Activated CD4-positive, CD25-positive, alpha-beta regulatory T cell treated with anti-CD3 and anti-CD28 coated beads, Interleukin-2, amount 50 U/mL, for 72 hours (primary cell): ENCODE measurements around the gene TTLL8.

Source experiments
- DNase-seq: peaks from one replicate; pipeline ENCODE4 v3.0.0; 2021

TTLL8 gene

DNA sequence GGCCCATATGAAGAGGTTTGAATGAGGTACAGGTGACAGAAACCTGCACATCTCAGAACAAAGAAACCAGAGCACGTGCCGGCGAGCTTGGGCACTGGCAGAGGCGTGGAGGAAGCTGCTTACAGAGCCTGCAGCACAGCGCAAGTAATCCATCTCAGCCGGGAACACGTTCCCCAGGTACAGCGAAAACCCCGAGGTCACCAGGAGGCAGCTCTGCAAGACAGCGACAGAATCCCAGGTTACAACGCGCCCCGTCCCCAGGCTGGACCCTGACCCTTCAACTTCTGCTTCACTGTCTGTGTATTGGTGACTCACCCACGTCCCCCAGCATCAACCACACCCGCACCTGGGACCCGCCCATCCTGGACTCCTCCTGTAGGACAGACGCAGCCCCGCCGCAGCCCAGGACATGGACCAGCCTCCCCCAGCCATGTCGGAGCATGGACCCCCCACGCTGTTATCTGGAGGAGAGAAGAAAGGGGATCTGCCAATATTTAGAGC is 24.9 kb upstream of the TTLL8 start:
- no peak for DNase-seq

DNA sequence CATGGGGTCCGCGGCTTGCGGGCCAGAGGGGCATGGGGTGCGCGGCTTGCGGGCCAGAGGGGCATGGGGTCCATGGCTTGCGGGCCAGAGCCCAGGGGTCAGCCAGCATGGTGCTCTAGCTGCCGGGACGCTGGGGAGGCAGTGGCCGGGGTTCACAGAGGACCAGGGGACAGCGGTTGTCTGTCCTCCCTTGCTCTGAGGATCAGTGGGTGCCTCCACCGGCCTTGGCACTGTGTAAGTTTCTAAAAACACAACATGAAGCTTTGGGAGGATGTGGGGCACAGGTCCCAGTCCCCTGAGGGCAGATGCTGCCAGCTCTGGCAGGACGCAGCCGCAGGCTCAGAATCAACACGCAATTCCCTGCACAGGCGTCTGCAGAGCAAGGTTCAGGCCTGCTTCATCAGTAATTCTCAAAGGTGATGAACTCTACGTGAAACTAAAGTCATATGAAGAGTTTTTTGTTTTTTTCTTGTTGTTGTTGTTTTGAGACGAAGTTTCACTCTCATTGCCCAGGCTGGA is 24.2 kb upstream of the TTLL8 start:
- DNase-seq, result no peak

DNA sequence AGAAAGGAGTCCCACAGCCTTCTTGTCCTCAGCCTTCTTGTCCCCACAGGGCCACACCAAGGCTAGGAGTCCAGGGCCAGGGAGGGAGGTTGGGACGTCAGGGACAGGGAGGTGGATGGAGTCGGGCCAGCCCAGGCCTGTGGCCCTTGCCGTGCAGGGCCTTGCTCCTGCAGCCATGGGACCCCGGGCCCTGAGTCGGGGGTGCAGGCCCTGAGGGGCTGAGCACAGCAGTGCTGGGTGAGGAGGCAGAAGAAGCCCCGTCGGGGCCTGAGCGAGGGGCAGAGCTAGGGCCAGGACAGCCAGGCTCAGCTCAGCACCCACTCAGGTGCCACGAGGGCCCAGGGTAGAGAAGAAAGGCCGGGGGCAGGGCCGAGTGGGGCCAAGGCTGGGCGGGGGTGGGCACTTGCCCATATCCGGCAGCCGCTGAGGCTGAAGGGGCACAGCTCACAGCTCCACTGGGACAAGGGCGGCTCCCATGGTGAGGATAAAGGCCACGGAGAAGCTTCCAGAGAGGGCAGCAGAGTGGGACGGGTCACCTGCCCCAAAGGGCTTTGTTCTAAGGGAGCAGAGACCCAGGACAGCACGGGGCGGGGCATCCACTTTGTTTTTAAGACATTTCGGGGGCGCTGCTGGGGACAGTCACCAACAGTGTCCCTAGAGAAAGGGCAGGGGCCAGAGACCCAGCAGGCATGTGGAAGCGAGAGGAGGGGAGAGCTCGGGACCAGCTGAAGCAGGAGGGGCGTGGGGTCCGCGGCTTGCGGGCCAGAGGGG is 23.5 kb upstream of the TTLL8 start:
- no peak for DNase-seq

DNA sequence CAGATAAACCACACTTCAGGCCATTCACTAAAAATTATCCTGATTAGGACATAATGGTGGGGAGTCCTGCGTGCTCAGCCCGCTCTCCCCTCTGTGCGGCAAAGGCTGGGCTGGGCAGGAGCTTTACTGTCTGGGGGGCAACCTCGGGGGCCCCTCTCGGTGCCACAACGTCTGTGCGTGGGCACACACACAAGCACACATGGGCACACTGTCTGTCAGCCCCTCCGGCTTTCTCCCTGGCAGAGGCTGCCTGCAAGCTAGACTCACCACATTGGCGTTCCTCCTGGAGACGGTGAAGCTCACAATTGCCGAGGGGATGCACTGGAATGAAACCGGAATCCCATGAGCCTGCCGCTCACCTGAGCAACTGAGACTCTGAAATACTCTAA is 22.0 kb upstream of the TTLL8 start:
- no peak for DNase-seq

DNA sequence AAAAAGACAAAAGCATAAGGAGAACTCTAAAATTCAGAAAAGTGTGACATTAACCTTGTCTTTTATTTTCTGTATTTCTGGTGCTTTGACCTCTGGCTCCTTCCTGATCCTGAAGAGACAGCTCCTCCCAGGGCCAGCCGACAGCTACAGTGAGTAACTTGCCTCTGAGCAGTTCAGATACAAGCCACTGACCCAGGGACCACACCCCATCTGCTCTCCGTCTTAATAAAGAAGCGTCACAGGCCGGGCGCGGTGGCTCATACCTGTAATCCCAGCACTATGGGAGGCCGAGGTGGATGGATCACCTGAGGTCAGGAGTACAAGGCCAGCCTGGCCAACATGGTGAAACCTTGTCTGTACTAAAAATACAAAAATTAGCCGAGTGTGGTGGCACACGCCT is 20.7 kb upstream of the TTLL8 start:
- no peak for DNase-seq

DNA sequence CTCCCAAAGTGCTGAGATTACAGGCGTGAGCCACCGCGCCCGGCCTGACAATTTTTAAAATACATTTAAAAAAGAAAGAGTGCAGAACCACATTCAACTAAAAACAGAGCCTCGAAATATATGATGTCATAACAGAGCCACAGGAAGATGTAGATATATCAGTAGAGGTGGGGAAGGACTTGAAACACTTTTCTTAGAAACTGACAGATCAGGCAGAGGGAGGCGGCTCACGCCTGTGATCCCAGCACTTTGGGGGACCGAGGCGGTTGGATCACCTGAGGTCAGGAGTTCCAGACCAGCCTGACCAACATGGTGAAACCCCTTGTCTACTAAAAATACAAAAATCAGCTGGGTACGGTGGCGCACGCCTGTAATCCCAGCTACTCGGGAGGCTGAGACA is 20.1 kb upstream of the TTLL8 start:
- DNase-seq, result no peak

DNA sequence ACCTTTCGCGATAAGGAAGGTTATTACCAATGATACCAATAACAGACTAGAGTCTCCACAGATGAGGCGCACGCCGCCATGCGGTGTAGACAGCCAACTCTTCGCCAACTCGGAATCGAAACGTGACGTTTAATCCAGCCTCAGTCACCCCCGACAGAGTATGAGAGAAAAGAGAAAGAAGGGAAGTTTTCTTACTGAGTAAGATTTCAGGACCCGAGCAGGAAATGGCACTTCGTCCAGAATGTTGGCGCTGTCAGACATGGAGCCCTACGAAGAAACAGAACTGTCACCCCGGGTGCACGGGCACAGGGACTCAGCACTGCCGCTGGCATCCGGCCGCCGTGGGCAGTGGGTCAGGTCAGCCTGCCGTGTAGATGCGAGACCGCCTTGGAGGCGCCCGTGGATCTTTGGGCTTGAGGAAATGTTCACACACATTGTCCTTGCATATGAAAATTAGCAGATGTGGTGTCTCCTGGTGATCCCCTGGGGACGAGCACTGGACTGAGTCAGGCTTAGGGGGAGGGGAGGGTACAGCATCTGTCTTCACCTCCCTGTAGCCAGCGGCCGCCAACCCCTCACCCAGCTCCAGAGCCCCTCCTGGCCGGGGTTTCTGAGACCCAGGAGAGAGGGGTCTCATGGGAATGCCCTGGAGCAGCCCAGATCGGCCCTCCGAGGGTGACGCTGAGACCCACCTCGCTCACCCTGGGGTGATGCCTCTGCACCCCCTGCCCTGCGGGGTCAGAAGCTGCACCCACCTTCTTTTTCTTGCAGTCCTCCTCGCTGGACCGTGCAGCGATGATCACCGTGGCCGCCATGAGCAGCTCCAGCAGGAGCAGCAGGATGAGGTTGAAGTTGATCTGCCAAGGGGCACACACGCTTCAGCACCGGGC is 18.8 kb upstream of the TTLL8 start:
- DNase-seq, result no peak

DNA sequence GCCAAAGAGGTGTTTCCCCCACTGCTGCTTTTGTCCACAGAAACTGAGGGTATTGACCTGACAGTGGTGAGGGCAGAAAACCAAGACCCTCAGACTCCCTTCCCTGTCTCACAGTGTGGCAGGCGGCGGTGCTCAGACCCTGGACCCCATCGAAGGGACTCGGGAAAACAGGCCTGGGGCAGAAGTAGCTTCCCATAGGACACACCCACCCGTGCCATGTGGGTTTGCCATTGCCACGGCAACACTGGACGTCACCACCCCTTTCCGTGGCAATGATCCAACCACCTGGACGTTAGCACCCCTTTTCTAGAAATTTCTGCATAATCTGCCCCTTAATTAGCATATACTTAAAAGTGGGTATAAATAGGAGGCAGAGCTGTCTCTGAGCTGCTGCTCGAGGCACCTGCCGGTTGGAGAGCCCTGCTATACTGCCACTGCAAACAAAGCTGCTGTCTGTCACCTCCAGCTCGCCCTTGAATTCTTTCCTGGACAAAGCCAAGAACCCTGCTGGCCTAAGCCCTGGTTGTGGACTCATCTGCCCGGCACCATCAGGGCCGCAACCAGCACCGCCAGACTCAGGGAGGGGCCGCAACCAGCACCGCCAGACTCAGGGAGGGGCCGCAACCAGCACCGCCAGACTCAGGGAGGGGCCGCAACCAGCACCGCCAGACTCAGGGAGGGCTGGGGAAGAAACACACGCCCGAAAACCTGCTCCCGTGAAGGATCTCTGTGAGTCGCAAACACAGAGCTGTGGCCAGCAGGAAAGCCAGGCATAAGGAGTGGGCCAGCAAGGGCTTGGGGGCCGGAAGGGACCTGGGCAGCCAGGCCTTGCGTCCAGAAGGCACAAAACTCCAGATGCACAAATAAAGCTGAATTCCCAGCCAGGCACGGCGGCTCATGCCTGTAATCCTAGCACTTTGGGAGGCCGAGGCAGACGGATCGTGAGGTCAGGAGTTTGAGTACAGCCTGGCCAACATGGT is 16.7 kb upstream of the TTLL8 start:
- no peak for DNase-seq

DNA sequence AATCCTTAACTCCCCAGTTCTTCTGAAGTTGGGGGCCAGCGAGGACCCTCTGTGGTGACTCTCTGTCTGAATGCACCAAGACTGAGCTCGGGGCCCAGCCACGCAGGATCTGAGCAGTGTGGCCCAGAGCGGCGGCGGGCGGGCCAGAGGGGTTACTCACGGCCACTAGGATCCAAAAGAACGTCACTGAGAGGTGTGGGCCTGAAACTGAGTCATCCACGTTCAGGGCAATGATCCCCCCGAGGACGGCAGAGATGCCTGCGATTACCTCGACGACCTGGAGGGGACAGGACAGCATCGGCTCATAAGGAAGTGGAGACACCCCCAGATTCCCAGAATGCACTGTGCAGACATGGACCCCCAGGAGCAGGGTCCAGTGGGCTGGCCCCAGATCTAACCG is 16.0 kb upstream of the TTLL8 start:
- DNase-seq, result no peak

DNA sequence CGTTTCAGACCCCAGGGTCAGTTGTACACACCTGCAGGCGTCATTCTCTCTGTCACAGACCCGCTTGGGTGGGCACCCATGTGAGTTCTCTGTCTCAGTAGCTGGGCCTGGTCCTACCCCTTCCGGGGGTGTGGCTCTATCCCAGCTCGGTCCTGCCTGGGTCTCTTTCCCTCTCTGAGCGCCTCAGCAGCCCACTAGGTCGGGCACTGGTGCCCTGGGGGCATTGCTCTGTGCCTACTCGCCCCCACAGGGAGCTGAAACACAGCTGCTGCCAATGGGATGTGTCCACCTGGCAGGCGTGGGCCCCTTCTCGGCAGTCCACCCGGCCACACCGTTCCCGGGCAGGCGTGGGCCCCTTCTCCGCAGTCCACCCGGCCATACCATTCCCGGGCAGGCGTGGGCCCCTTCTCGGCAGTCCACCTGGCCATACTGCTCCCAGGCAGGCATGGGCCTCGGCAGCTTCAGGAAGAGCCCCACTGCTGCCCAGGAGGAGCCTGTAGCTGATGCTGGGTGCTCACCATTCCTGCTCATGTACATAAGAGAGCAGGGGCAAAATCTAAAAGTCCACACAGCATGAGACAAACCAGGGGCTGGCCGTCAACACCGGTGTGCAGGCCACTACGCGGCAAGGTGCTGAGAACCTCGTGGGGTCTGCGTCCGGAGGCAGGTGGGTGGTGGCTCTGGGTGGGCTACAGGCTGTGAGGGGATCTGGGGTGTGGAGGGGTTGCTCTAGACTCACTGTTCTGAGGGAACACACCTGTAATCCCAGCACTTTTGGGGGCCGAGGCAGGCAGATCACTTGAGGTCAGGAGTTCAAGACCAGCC is 14.8 kb upstream of the TTLL8 start:
- no peak for DNase-seq

DNA sequence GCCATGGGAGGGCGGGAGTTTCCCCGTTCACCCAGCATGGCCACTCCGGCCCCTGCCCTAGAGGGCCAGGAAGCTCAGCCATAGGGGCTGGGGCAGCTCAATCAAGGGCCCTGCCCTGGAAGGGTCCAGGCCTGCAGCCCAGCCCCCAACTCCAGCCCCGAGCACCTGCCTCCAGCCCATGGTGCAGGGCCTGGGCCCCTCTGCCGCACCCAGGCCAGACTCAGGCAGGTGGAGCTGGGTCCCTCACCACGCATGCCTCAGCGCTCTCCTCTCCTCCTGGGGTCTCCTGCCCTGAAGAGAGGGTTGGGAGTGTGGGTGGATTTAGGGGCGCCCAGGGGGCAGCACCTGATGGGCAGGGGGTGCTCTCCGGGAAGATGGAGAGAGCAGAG is 14.1 kb upstream of the TTLL8 start:
- no peak for DNase-seq

DNA sequence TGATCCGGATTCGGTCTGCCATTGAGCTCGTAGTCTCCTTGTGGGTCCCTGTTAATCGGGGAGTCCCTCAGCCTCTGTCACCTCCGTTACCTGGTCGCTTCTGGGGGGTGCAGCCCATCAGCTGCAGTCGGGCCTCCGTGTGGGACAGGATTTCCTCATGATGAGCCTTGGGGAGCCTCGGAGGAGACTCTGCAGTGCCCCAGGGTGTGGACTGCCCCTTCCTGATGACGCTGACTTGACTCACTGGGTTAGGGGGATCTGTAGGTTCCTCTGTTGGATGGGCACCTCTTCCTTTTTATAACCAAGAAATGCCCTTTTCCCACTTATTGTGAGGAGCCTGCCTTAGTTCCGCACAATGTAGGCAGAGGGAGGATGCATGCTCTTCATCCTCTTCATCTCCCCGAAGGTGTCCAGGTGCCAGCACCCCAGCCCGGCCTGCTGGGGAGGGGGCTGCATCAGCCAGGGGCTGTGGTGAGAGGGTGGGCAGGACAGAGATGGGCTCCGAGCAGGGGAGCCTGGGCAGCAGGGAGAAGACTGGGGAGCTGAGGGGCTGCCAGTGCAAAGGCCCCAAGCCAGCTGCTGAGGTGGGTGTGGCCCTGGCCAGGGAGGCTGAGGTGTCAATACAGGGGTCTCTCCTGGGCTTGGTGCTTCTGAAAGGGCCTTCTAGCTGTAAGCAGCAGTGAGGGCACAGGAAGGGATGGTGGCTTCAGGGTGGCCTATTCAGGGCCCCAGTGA is 13.5 kb upstream of the TTLL8 start:
- DNase-seq, result no peak

DNA sequence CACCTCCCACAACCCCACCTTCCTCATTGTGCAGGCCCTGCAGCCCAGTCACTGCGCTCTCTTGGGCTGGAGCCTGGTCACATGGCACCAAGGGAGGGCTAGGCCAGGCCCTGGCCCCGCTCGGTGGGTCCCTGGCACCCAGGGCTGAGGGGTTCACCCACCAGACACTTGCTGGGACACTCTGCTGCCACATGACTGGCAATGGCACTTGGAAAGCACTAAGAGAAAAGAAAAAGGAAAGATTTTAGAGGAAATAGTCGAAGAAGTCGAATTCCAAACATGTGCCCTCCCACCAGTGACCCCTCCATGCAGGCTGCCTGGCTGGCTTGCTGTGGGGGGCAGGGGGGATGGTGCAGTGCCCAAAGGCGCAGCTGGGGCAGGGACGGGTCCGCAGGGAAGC is 12.3 kb upstream of the TTLL8 start:
- DNase-seq, result no peak

DNA sequence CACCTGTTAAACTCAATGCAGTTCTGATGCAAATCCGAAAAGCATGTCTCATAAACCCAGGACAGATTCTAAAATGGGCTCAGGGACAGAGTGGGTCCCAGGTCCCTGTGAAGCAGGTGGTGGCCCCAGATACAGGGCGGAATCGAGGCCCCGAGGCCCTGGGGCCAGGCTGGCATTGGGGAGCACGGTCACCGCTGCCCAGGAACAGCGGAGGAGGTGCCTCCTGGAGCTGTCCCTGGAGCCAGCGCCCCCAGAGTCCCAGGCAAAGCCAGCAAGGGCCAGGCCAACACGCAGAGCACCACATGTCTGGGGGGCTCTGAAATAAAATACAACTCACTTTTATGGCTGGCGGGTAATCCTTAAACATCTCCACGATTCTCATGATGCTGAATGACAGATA is 10.0 kb upstream of the TTLL8 start:
- DNase-seq, result no peak

DNA sequence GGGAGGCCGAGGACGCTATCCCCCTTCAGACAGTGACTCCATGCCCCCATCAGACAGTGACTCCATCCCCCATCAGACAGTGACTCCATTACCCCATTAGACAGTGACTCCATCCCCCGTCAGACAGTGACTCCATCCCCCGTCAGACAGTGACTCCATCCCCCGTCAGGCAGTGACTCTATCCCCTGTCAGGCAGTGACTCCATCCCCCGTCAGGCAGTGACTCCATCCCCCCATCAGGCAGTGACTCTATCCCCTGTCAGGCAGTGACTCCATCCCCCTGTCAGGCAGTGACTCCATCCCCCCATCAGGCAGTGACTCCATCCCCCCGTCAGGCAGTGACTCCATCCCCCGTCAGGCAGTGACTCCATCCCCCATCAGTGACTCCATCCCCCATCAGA is 9.1 kb upstream of the TTLL8 start:
- no peak for DNase-seq

DNA sequence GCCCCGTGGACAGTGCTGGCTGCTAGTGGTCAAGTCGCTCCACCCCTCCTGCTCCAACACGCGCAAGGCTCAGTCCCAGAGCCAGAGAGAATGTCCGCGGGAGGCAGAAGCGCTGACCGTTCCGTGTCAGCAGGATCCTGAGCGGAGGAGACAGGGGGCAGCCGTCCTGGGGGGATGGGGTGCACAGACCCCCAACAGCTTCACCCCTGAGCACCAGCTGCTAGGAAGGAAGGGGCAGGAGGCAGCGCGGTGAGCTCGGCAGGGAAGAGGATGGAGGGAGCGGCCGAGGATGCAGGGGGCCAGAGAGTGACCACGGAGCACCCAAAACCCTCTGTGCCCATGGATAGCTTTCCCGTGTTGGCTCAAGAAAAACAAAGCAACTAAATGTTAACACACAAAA is 6.4 kb upstream of the TTLL8 start:
- DNase-seq, result no peak

DNA sequence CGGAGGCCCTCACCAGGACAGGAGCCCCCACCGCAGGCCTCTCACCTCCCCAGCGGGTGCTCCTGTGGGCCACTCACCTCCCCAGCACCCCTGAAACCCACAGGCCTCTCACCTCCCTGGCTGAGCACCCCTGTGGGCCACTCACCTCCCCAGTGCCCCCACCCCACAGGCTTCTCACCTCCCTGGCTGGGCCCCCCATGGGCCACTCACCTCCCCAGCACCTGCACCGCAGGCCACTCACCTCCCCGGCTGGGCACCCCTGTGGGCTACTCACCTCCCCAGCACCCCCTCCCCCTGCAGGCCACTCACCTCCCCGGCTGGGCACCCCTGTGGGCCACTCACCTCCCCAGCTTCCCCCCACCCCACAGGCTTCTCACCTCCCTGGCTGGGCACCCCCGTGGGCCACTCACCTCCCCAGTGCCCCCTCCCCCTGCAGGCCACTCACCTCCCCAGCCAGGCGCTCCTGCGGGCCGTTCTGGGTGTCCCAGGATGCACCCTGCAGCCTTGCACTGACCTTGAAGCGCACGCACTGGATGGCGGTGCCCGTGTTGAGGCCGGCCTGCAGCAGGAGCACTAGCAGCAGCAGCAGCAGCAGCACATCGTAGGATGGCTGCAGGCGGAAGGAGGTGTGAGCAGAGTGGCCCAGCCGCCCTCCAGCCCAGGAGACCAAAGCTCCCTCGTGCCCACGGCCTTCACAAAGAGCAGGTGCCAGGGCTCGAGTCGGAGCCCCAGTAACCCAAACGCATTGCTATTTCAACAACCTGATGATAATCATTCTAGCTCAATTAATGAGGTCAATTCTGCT is 5.7 kb upstream of the TTLL8 start:
- DNase-seq, result no peak

DNA sequence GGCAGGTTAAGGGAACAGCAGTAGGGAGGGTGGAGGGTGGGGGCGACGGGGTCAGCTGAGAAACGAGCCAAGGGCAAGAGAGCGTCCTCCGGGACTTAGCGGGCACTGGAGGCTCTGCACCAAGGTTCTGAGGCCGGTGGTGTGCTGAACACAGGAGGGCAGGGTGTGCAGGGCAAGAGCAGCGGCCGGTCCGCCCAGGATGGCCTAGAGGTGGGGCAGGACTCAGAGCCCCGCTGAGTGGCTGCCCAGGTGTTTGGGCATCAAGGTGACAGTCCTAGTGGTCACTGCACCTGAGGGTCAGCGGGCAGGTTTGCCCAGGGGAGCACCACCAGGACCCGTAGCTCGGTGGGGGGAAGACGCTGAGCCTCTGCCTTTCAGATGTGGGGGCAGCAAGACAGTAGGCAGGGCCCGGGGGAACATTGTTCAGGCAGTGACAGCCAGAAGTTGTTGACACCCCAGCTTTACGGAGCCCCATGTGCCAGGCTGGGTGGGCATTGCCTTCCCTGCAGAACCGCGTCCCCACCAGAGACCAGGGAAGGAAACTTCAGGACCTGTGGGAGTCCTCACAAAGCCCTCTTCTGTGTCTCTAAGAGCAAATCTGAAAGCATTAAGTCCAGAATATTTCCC is 4.5 kb upstream of the TTLL8 start:
- DNase-seq, result no peak

DNA sequence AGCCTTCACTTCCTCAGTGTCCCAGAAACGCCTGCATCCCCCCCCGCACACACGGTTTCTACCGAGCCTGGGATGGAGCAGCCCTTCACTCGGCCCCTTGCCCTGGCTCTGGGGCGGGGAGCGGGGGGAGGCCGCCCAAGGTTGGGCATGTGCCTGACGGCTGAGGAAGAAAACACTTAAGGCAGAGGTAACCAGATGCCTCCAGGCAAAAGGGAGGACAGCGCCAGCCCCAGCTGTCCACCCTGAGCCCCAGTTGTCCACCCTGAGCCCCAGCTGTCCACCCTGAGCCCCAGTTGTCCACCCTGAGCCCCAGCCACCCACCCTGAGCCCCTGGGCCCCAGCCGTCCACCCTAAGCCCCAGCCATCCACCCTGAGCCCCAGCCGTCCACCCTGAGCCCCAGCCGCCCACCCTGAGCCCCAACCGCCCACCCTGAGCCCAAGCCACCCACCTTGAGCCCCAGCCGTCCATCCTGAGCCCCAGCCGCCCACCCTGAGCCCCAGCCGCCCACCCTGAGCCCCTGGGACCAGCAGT is 3.8 kb upstream of the TTLL8 start:
- no peak for DNase-seq
